ENCODE data around the gene AATK.
"Not testable (repeated sequence)": the region's sequence is repeated elsewhere in the genome, so short reads cannot be mapped to it uniquely, and the experiment has no call there.

AATK gene

DNA sequence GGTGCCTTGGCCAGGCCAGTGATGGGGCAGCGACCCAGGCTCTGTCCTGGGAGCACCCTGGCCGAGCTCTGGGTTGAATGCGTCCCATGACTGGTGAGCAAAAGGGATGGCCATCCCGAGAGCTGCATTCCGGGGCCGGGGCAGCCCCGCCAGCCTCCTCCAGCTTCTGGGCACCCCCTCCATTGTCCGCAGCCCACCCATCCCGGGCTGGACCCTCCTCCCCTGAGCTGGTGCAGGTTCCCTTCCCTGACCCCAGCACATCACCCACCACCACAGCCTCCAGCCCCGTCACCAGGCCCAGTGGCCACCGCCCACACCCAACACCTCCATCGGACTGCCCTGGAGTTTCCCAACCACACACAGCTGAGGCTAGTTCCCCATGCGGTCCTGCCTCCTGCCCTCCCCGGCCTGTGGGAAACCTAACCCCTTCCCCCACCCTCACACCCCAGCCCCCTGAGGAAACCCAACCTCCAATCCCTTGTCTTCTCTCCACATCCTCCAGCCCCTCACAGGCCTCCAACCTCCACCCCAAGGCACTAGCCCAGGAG is 17.0 kb downstream of the AATK start:
- DNase-seq (ENCODE audit: extremely low spot score, insufficient read length, low read depth), result no peak
- FAIRE-seq, result no peak

DNA sequence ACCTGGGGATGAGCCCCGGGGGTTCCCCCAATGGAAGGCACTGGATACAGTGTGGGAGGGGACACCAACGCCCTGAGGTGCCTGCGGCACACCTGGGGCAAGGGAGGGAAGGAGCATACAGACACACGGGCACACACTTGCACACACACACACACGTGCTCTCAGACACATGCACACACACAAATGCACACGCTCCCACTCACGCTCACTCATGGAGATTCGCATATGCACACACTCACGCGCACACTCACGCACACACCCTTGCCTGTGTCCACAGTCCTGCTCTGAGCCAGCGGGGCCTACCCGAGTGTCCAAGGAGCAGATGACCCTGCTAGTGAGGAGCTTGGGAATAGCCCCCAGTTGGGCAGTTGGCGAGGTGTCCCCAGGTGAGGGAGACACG is 17.4 kb downstream of the AATK start:
- FAIRE-seq (no peak), DNase-seq (ENCODE audit: extremely low spot score, insufficient read length, low read depth) (no peak)

DNA sequence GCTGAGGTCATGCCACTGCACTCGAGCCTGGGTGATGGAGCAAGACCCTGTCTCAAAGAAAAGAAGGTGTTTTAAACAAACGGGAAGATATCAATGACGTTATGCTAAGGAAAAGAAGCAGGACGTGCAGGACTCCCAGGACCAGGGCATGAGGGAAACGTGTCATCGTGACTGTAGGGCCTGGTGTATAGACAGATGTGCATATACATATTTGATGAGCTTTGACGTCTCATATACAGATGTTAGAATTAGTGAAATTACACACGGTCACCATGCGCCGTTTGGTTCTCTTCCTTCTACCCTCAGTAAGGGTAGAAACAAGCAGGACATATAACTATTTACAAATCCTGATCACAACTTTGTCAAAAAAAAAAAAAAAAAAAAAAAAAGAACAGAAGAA is 18.3 kb downstream of the AATK start:
- FAIRE-seq (no peak), DNase-seq (ENCODE audit: extremely low spot score, insufficient read length, low read depth) (no peak)

- FAIRE-seq, result not testable (repeated sequence)
Measured at GRCh38 chr17:81146208-81146607, 19.8 kb downstream of the AATK start.

DNA sequence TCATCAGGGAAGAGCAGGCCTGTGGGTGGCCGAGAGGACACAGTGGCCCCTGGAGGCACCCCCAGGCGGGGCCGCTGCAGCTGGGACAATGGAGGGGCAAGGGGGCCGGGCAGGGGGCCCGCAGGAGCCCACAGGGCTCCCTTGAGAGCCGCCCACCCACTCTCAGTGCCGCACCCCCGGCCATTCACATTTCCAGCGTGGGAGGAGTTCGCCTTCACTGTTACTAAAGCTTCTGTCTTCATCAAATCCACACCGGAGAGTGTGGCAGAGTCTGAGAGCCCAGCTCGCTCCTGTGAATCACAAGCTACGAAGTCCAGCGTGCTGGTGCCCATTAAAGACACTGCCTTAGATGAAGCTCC is 21.6 kb downstream of the AATK start:
- no peak for FAIRE-seq
- no peak for DNase-seq (ENCODE audit: extremely low spot score, insufficient read length, low read depth)

More at GRCh38 chr17:81146208-81146607, 19.8 kb downstream of the AATK start:
- not testable (repeated sequence) for DNase-seq (ENCODE audit: extremely low spot score, insufficient read length, low read depth)

GRCh38 chr17:81143717-81144422 is 22.2 kb downstream of the AATK start:
- DNase-seq (ENCODE audit: extremely low spot score, insufficient read length, low read depth) (no peak), FAIRE-seq (no peak)

GRCh38 chr17:81143200-81143527 is 22.9 kb downstream of the AATK start:
- FAIRE-seq (no peak), DNase-seq (ENCODE audit: extremely low spot score, insufficient read length, low read depth) (no peak)

GRCh38 chr17:81142301-81143199 is 23.5 kb downstream of the AATK start:
- peak; percentile 58 for FAIRE-seq

GRCh38 chr17:81140695-81141094 is 25.3 kb downstream of the AATK start:
- FAIRE-seq (no peak), DNase-seq (ENCODE audit: extremely low spot score, insufficient read length, low read depth) (no peak)

More at GRCh38 chr17:81142301-81143199, 23.5 kb downstream of the AATK start:
- peak; percentile 53 for DNase-seq (ENCODE audit: extremely low spot score, insufficient read length, low read depth)

- DNase-seq (ENCODE audit: extremely low spot score, insufficient read length, low read depth) (no peak), FAIRE-seq (no peak)
Measured at GRCh38 chr17:81140018-81140417, 26.0 kb downstream of the AATK start.

DNA sequence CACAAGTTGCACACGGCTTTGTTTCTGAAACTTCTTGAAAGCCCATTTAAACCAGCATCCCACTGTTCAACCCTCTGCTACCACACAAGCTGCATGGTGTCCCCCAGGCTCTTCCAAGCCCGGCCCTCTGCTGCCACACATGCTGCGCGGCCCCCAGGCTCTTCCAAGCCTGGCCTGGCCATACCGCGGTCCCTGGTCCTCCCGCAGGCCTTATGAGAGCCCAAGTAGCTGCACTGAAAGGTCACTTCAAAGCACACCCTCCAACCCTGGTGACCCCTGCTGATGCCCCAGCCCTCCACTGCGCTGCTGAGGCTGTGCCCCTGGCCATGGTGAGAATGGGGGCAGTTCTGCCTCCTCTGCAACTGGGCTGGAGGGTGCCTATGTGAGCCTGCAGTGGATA is 26.6 kb downstream of the AATK start:
- no peak for DNase-seq (ENCODE audit: extremely low spot score, insufficient read length, low read depth)
- FAIRE-seq, result no peak

DNA sequence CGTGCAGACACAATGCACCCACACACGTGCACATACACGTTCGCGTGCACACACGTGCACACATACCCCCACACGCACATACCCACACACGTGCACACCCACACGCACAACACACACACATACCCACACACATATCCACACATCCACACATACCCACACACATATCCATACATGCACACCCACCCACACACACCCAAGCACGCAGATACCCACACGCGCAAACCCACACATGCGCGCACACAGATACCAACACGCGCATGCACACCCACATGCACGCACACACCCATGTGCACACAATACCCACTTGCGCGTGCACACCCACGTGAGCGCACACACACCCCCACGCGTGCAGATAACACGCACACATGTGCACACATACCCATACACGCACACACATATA is 27.5 kb downstream of the AATK start:
- FAIRE-seq (no peak), DNase-seq (ENCODE audit: extremely low spot score, insufficient read length, low read depth) (no peak)

DNA sequence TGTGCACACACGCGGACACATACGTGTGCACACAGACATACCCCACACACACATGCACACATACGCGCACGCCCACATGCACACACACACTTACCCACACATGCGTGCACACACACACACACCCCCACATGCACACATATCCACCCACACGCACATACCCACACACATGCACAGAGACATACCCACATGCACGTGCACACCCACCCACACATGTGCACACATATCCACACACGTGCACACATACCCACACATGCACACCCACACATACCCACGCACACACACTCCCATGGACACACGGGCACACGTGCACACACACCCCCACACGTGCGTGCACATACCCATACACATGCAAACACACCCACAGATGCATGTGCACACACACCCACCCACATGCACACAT is 27.9 kb downstream of the AATK start:
- no peak for DNase-seq (ENCODE audit: extremely low spot score, insufficient read length, low read depth)
- FAIRE-seq, result no peak

DNA sequence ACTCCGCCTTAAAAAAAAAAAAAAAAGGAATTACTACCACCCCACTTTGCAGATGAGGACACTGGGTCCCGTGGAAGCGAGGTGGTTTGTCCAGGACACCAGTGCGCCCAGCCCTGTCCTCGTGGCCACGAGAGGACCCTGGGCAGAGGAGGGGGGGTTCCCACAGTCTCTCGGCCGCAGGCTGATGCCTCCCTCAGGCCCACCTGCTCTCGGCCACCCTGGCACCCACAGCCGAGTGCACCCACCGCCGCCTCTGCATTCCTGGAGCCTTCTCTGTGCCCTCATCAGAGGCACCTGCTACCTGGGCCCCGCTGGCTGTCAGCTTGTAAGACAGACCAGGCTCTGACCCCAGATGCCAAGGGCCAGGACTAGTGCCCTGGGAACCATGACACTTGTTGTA is 28.8 kb downstream of the AATK start:
- FAIRE-seq (no peak), DNase-seq (ENCODE audit: extremely low spot score, insufficient read length, low read depth) (no peak)

- FAIRE-seq, result no peak
Measured at GRCh38 chr17:81136366-81136765, 29.7 kb downstream of the AATK start.

GRCh38 chr17:81135505-81136278 is 30.3 kb downstream of the AATK start:
- DNase-seq (ENCODE audit: extremely low spot score, insufficient read length, low read depth) (no peak), FAIRE-seq (no peak)

More at GRCh38 chr17:81136366-81136765, 29.7 kb downstream of the AATK start:
- no peak for DNase-seq (ENCODE audit: extremely low spot score, insufficient read length, low read depth)

GRCh38 chr17:81134064-81134781 is 31.8 kb downstream of the AATK start:
- FAIRE-seq (no peak), DNase-seq (ENCODE audit: extremely low spot score, insufficient read length, low read depth) (no peak)

- DNase-seq (ENCODE audit: extremely low spot score, insufficient read length, low read depth) (no peak), FAIRE-seq (no peak)
Measured at GRCh38 chr17:81132770-81133723, 33.0 kb downstream of the AATK start.

- DNase-seq (ENCODE audit: extremely low spot score, insufficient read length, low read depth), result no peak
- FAIRE-seq, result no peak
Measured at GRCh38 chr17:81132197-81132540, 33.9 kb downstream of the AATK start.

Measured in GM18507 (cell line).